SH-SY5Y (cell line): Measurements from ENCODE around the gene FRG1.

Experiments used
- GATA2 ChIP-seq: IDR thresholded peaks from 2 replicates; pipeline ENCODE4 v1.6.1; 2011; ENCODE audit warnings: mild to moderate bottlenecking, low read depth, low read length
- GATA3 ChIP-seq: IDR thresholded peaks from 2 replicates; pipeline ENCODE4 v1.6.1; 2011; ENCODE audit warnings: low read depth, mild to moderate bottlenecking, low read length, moderate library complexity

GRCh38 chr4:189979196-189980047 lies 38.8 kb downstream of the FRG1 start:
- TF ChIP-seq GATA2 (no peak), GATA3 (no peak)
